ENCODE measurements around the gene TOM1L2.

TOM1L2 gene

DNA sequence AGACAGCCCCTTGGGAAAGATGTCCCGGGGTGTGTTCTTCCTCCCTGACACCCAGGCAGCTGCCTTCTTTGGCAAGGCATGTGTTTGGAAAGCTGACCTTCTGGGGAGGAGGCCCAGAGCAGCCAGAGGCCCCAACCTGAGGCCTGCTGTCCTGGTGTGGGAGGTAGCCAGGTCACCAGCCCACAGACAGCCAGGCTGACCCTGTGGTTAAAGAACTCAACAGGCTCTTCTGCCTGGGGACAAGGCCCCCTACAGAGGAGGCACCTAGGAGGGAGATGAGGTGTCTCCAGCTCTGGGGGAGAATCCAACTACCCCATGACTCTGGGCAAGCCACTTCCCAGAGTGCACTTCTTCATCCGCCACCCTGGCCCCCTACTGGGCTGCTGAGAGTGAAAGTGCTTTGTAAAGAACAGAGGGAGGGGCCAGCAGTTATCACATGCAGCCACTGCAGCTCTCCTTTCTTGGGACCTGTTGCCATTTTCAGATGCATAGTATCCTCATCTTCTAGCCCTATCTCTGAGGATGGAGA is 122.3 kb downstream of the TOM1L2 start:
- peak; percentile 51 to 73 (median 64) for DNase-seq (ENCODE audit: low read depth in 2 of 3, low spot score in 1 of 3)

DNA sequence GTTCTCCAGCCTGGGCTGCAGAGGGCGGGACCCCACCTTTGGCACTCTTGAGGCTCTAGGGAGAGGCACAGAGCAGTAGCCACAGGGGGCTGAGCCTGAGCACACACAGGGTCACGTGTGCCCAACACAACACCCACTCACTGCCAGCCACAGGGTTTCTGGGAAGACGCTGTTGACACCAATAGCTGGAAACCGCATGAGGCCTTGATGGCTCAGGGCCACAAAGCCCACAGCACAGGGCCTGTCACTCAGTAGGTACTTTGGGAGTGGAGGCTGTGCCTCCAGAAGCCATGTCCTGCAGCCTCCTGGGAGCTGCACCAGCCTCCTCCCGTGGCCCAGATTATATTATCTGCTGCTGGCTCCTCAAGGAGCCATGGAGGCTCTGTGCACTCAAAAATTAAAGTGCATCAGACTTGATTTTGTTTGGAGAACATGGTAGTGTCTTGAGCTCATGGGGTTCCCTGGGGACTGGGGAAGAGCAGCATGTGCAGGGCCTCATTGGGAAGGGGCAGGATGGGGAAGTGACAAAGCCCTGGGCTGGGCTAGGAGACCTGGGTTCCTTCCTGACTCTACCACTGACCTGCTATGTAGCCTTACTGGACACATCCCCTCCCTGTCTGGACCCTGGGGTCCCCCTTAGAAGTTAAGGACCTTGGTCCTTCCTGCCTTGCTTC is 122.9 kb downstream of the TOM1L2 start:
- DNase-seq (ENCODE audit: low read depth in 2 of 3, low spot score in 1 of 3): peak; percentile 83 to 91 (median 85)

DNA sequence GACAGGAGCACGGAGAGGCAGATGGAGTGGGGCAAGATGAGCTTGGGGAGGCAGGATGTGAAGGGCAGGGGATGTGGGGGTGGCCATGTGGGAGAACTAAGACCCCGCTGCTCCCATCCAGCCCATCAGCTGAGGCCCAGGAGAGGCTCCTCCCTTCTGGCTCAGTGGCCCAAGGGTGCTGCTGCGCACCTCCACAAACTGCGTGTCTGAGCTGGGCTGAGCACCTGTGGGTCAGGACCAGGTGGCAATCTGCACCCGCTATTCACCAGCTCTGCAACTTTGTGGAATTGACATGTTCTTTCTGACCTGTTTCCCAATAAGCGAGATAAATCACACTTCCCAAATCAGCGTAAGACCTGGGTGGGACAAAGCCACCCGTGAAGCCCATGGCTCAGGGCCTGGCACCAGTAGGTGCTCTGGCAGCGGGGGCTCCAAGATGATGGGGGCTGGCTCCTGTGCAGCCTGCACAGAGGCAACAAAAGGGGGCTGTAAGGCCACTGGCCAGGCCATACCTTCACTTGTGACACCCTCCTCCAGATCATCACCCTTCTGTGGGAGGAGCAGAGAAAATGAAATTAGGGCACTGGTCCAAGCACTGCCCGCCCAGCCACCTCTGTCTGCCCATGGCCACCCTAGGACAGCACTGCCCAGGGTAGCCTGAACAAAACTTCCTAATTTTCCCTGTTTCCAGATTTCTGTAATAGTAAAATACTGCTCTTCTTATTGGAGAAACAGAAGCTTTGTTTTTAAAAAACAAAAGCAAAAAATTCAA is 123.7 kb downstream of the TOM1L2 start:
- no peak for DNase-seq (ENCODE audit: low read depth in 2 of 3, low spot score in 1 of 3)

- no peak for DNase-seq (ENCODE audit: low read depth in 2 of 3, low spot score in 1 of 3)
Observed at GRCh38 chr17:17847726-17848125, 124.5 kb downstream of the TOM1L2 start.

- DNase-seq (ENCODE audit: low read depth in 2 of 3, low spot score in 1 of 3): no peak
Observed at GRCh38 chr17:17847118-17847689, 125.0 kb downstream of the TOM1L2 start.

DNA sequence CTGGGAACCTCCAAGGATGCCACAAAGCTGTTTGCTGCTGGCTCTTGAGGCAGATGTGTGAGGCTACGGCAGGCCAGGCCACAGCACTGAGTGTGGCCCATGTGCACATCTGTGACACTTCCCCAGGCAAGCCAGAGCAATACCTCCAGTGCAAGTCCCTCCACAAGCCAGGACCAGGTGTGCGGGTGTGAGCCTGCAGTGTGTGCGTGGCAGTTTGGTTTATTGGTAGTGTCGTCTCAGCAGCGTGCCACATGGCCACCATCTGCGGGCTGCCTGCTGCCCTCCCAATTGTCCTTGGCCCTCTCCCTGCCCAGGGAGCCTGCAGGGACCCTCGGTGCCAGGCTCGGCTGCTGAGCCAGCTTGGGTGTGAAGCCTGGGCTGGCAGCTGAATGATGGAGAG is 125.6 kb downstream of the TOM1L2 start:
- no peak for DNase-seq (ENCODE audit: low read depth in 2 of 3, low spot score in 1 of 3)

DNA sequence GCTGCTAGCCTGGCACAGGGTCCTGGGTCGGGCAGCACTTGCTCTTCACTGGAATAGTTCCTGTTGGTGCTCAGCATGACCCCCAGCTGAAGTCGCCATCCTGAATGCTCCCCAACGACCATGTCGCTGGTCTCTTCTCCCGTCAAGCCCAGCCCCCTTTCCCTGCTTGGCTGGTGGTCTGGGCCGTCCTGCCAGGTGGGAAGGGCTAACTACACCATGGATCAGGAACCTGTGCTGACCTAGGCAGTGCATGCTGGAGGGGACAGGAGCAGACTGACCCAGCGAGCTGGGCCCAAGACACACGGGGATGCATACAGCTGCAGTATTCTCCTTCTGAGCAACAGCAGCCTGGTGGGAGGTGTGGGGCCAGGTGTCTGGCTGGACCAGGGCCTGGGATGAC is 126.2 kb downstream of the TOM1L2 start:
- no peak for DNase-seq (ENCODE audit: low read depth in 2 of 3, low spot score in 1 of 3)

GRCh38 chr17:17845046-17845775 is 127.0 kb downstream of the TOM1L2 start:
- no peak for DNase-seq (ENCODE audit: low read depth in 2 of 3, low spot score in 1 of 3)

DNA sequence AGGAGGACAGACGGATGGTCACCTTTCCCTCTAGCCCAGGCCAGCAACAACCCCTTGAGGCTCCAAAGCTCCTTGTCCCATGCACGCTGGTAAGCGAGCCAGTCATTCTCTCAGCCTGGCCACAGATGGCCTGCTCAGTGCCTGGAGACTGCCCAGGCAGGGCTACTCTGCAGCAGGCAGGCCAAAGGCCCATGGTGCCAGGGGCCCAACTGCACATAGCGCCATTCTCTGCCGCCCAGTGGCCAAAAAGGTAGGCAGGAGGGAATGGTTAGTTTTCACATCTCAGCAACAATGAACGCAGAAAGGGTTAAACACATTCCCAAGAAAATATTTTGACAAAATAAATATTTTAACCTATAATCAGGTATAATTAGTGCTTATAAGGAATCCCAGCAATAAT is 127.7 kb downstream of the TOM1L2 start:
- DNase-seq (ENCODE audit: low read depth in 2 of 3, low spot score in 1 of 3): no peak

DNA sequence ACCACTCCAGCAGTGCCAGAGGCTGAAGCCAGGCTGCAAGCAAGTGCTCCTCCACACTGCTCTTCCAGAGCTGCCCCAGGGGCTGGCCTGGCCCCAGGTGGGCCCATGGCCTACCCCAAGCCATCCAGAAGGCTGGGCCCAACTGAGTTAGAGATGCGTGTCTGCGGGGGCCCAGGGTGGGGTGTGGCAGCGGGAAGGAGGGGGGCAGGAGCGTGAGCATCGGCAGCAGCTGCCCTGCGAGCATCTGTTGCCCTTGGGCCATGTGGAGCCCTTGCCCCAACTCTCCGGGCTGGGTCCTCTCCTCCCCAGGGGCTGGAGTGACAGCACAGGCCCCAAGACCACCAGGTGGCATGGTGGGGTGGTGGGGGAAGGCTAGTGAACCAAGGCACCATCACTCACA is 128.1 kb downstream of the TOM1L2 start:
- DNase-seq (ENCODE audit: low read depth in 2 of 3, low spot score in 1 of 3): no peak

GRCh38 chr17:17843096-17843495 is 129.1 kb downstream of the TOM1L2 start:
- DNase-seq (ENCODE audit: low read depth in 2 of 3, low spot score in 1 of 3): no peak

- DNase-seq (ENCODE audit: low read depth in 2 of 3, low spot score in 1 of 3): no peak
Observed at GRCh38 chr17:17842111-17842876, 129.9 kb downstream of the TOM1L2 start.

GRCh38 chr17:17841601-17842025 is 130.6 kb downstream of the TOM1L2 start:
- no peak for DNase-seq (ENCODE audit: low read depth in 2 of 3, low spot score in 1 of 3)

DNA sequence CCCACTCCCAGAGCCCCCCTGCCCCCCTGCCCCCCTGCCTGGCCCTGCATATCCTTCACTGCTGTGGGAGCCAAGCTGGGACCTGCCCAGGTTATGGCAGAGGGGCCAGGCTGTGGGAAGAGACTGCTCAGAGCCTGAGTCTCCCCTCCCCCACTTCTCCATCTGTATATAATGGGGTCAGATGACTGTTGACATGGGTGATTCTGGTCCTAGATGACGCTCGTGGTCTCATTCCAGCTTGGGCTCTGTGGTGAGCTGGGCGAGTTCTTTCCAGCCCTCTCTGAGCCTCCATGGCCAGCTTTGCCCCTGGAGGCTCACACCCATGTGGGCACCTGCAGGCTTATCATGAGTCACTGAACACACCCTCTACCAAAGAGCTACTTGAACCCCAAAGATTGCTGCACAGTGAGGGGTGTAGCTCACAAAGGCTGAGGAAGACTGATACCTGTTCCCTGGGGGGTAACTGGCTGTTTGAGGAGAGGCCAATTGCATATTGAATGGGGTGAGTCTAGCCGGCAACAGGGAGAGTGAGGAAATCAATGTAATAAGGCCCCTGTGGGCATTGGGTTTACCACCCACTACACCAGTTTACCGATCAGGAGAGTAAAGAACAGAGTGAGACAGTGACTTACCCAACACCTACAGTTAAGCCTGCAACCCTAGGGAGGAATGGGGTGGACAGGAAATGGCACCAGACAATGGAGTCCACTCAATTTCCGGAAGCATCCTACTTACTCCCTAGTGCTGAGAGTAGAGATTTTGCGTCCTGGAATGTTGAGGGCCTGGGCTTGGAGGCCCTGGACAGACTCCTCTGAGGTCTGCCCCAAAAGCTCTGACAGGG is 131.2 kb downstream of the TOM1L2 start:
- no peak for DNase-seq (ENCODE audit: low read depth in 2 of 3, low spot score in 1 of 3)

DNA sequence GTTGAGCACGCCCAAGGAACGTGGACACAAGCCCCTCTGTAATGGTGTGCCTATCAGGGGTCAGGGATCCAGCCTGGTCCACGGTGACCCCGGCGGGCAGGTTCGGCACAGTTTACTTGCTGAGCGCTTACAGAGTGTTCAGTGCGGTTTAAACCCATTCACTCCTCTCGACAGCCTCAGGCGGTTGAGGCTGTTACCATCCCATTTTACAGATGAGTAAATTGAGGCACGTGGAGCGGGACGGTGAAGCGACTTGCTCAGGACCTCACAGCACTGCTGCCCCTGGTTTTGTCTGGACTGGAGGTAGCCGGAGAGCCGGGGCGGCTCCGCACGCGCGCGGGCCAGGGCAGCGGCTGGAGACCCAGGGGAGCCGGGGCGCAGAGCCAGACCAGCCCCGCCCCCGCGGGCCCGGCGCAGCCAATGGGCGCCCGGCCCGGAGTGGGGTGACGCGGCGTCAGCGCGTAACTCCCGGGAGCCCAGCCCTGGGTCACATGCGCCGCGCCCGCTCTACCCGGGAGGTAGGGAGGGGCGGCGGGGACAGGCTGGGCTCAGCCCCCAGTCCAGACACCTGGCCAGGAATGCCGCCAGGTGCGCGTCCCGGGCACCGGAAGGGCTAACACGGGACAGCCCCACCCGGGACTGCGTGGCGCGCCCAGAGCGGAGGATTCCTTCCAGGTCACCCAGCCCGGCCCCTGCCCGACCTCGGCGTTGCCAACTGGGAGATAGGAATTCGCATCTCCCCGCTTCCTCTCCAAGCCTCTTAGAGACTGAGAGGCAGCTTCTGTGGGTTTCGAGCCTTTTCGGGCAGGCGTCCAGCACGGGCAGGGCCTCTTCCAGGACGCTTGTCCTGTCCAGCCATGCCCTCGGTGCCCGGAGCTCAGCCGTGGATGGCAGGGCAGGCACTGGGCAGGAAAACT is 132.2 kb downstream of the TOM1L2 start:
- peak; percentile 56 to 76 (median 59) for DNase-seq (ENCODE audit: low read depth in 2 of 3, low spot score in 1 of 3)

- no peak for DNase-seq (ENCODE audit: low read depth in 2 of 3, low spot score in 1 of 3)
Observed at GRCh38 chr17:17837966-17838962, 133.9 kb downstream of the TOM1L2 start.

DNA sequence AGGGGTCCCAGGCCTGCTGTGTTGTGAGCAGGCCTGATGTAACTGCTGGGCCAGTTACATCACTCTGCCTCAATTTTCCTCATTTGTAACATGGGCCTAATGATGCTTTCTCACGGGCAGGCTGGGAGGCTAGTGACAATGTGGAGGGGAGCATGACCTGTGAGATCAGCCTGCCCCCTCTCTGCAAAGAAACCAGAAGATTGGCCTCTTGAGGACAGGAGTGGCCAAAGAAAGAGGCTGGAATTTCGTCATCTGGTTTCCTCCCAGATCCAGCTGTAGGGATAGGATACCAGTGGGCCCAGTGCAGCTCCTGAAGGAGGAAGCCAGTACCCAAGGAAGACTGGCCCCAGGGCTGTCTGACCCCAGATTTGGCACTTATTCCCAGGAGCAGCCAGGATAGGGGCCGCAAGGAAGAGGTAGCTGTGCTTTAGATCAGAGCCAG is 134.8 kb downstream of the TOM1L2 start:
- no peak for DNase-seq (ENCODE audit: low read depth in 2 of 3, low spot score in 1 of 3)

All from stimulated activated CD4-positive, alpha-beta T cell treated with anti-CD3 and anti-CD28 coated beads, Interleukin-12 subunit alpha, Interleukin-12 subunit beta, amount 100 ng/mL, for 48 hours (primary cell).